HG03139 (cell line): ENCODE measurements around the gene ERP27.

Experiments used
- ATAC-seq: cut with Tn5 transposase; IDR thresholded peaks from one replicate; pipeline ENCODE4 v1.9.1; 2021; ENCODE audit not compliant: unreplicated experiment

The ERP27 gene

DNA sequence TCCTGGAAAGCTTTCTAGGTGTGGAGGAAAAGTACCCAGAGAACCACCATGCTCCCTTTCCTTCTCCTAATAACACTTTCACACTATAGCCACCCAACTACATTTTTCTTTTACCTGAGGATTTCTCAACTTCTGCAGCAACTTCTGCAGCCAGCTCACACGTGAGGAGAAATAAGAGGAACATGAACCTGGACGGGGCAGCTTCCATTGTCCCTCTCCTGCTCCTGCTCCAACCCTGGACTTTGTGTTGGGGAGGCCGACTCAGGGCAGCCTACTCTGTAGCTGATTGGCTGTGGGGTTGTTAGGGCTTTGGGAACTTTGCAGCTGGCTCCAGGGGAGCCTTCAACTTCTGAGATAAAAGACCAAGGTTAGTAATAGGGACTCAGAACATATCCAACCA is at the start of gene ERP27:
ERP27 (minus strand) TSS at position 237 of the 400 bp plus-strand sequence; CDS start at position 208, 29 bp downstream.
- ATAC-seq: no peak

DNA sequence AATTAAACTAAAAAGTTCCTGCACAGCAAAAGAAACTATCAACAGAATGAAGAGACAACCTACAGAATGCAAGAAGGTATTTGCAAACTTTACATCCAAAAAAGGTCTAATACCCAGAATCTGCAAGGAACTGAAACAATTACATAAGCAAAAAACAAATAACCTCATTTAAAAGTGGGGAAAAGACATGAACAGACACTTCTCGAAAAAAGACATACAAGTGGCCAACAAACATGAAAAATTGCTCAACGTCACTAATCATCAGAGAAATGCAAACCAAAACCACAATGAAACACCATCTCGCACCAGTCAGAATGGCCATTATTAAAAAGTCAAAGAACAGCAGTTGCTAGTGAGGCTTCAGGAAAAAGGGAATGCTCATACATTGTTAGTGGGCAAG is 49.7 kb upstream of the ERP27 start:
- no peak for ATAC-seq

DNA sequence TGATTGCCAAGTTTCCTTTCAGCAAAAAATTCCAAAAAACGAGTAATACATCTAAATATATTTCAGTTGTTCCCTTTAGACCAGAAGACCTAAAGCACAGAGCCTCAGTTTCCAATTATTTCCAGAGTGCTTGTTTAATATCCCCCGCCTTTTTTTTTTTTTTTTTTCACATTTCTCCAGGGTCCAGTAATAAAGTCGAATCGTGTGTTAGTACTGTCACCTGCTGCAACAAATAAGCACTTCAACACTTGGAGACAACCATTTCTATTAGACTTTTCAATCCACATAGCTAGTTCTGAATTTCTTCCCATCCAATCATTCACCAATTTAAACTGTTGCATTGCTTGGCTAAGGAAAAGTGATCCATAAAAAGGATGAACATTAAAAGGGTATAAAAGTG is 48.1 kb upstream of the ERP27 start:
- no peak for ATAC-seq

DNA sequence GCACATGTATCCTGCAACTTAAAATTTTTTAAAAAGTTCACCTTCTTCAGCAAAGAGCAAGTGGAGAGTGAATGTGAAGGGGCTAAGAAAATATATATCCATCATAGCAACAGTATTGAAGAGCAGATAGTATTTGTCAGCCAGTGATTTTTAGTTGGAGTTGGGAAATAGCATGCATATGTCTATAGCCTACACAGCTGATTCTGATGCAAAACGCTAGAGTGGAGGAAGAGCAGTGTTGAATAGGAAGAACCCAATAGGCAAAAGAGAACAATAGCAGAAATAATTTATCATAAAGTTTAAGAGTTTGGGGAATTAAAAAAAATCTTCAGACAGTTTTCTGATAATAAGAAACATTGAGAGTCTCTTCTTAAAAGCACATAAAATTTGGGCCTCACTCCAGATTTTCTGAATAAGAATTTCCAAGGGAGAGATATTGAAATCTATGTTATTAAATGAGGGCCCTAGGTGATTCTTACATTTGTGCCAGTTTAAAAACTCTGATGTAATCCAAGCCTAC is 46.5 kb upstream of the ERP27 start:
- no peak for ATAC-seq

DNA sequence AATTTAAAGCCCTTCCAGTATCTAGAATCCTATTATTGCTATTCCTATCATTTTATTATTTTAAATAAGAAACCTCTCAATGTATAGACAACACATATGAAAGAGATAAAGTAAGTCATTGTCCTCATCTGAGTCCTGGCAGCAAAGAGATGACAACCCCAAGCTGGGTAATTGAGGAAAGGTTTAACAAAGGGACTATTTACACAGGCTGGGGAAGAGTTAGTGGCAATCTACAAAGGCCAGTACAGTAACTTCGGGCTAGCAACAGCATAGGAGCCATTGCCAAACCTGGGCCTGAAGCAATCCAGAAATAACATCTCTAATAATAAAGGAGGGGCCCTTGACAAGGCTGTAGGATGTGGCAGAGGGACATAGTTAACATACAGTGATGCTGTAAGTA is 45.7 kb upstream of the ERP27 start:
- ATAC-seq: no peak

DNA sequence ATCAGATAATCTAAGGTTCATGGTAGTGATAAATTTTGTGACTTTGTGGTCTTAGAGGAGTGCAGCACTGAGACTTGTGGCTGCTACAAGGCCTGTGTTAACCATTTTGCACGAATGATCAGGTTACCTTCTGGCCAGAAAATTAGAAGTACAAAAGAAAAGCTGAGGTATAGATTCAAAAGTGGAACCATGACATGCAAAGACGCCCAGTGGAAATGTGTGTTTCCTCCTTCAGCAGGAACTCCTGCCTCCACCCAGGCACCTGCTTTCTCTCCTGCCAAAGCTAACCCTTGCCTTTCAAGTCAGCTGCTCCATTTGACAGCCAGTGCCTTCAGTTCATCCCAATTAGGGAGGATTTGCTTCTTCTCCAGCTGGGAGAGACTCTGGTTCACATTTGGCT is 44.7 kb upstream of the ERP27 start:
- no peak for ATAC-seq

DNA sequence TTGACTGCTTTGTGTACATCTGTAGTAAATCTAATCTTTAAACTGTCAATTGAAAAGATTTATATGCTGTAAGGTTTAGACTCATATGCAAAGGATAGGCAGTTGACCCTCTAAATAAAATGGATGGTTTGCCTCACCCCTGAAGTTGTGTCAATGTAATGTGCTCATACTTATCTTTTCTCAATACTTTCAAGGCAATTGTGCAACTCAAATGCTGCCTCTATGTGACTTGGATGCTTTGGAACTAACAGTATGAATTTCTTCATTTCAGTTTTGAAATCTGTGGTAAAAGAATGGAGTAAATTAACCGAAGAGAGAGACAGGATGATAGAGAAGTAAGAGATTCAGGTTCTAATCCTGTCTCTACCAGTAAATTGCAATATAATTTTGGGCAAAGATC is 44.2 kb upstream of the ERP27 start:
- no peak for ATAC-seq

DNA sequence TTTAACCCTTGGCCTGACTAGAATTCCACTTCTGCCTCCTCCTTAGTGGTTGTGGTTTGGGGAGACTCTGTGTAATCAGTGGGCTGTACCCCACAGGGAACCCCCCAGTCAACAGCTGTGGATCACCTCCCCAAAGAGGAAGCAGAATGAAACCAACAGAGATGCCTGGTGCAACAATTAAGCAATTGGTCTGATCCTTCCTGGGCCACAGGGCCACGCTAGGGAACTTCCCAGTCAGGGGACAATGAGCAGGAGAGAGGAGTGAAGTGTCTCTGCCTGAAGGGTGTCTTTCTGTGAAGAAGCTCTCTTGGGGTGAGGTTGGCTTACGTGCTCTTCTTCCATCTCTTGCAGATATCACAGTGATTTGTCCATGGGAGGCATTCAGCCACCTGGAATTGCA is 42.7 kb upstream of the ERP27 start:
- ATAC-seq: no peak

DNA sequence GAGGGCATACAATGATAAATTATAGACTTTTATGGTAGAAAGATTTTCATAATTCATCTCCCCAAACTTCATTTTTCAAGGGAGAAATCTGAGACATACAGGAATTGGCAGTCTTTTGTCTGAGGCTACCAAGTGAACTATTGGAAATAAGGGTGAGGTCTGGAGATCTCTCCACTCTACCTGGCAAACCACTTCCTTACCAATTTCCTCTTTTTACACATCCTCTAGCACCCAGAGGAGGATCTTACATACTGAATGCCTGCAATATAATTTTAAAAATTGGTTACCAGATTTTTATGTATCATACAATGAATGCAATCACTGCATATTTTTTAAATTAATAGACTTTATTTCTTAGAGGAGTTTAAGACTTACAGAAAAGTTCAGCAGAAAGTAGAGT is 41.1 kb upstream of the ERP27 start:
- no peak for ATAC-seq

DNA sequence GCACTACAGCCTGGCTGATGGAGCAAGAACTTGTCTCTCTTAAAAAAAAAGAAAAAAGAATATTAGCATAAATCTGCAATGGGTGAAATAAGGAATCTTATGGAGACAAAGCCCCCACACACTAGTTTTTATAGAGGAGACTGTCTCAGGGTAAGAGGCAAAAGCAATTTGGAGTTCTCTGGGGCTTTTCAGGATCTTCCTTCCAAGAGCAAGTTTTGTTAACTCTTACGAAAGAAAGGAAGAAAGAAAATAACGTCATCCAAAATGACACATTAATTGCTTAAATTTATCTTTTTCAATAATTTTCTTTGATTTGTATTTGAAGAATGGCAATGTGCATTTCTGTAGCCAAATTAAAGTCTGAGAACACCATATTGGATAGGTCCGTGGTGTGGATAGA is 38.3 kb upstream of the ERP27 start:
- ATAC-seq: no peak

DNA sequence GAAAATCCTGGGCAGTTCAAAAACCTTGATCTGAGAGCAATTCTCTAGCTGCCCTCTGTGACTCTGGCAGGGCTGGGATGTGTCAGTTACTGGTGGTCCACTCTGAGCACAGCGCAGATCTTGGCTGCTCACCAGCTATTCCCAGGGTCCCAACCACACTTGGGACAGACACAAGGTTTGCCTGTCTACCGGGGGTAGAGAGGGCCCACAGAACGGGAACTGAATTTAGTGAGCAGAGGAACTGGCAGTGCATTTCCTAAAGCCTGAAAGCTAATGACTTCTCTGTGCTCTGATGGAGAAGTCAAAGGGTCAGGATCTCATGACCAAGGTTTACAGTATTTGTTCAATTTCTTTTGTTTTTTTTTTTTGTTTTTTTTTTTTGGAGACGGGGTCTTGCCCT is 37.1 kb upstream of the ERP27 start:
- ATAC-seq: no peak

DNA sequence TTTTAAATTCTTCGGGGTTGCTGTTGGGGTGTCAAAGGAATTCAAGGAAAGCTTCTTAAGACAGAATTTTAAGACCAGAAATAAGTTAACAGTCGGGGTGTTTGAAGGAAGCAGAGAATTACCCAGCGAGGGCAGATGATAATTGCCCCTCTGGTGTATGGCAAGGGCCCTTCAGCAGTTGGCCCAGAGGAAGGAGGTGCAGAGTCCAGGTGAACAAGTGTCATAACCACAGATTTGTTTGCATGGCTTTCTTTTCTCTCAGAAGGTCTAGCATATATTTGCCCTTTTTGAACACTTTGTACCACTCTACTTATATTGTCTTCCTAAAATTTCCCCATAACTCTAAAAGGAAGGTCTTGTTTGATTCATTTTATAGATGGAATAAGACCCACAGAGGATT is 36.3 kb upstream of the ERP27 start:
- ATAC-seq: no peak

DNA sequence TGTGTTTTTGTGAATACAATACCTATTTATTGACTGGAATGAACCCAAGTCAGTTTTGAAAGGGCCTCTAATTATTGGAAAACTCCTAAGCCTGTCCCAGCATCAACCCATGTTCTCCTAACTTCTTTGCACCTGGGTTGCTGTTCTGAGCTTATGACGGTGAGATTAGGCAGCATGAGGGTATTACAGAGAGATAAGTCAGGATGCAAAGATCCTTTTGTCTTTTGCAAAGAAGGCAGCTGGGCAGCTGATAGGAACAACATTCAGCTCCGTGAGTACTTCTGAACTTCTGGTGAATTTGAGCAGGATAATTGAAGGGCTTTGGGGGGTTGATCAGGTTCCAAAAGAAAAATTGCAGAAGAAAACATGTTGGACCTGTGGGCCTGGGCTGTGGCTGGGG is 34.5 kb upstream of the ERP27 start, which contains the start of gene PDE6H:
PDE6H (plus strand) TSS at position 227 of the 400 bp plus-strand sequence. CDS start 4,971 bp downstream, outside the sequence.
- no peak for ATAC-seq

DNA sequence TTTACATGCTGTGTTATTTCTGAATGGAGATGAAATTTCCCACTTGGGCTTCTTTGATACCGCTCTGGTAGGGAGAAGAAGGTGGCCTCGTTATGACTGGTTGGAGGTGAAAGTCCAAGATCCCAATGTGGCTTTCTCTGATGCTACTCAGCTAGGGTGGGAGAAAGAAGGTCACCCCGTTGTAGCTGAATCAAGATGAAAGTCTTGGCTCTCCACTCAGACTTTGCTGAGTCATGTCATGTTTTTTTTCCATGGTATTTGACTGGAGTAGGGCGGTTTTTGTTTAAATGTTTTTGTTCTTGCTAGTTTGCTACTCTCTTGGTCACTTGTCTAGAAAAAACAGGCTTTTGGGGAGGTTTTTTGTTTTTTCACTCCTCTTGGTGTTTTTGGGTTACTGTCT is 32.1 kb upstream of the ERP27 start:
- no peak for ATAC-seq

DNA sequence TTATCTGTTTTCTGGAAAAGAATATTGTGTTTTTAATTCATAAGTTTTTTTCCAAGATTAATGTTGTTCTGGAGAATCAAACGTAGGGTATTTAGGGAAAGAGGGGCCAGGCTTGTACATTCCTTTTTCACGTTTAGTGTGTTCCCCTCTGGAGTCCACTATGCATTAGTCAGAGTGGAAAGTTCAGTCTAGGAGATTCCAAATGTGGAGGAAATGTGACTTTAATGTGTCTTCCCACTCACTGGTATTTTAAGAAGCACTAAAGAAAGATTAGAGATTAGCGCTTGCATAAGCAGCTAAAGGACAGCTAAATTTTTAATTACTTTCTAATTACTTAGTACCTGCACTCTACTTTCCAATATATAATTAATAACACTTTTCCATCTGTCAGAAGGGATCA is 30.1 kb upstream of the ERP27 start:
- ATAC-seq: no peak

DNA sequence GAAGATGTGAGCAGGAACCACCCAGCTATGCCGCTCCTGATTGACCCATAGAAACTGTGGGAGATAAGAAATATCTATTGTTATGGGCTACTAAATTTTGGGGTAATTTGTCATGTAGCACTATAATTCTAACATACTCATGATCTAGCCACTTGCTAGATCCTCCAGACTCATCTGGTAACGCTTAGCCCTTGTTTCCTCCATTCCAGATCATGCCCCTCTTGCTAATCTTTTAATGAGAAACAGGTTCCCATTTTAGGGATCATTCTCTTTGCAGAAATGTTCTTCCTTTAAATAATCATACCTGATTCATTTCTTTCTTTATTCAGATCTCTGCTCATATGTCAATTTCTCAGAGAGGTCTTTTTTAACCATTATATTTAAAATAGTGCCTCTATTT is 26.9 kb upstream of the ERP27 start:
- ATAC-seq: no peak

DNA sequence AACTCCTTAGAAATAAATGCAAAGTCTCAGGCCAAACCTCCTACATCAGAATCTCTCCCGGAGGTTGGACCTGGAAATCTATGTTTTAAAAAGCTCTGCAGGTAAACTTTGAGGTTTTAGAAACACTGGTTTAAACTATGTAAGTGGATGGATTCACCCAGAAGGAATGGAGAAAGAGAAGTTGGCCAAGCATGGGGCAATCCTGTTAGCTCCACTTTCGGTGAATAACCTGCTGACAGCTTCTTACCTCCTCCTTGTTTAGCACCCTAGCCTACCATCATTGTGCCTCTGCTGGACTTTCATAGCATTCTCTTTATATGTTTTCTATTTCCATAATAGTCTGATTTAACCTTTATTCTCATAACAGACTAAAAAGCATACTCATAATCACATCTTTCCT is 26.1 kb upstream of the ERP27 start:
- no peak for ATAC-seq

DNA sequence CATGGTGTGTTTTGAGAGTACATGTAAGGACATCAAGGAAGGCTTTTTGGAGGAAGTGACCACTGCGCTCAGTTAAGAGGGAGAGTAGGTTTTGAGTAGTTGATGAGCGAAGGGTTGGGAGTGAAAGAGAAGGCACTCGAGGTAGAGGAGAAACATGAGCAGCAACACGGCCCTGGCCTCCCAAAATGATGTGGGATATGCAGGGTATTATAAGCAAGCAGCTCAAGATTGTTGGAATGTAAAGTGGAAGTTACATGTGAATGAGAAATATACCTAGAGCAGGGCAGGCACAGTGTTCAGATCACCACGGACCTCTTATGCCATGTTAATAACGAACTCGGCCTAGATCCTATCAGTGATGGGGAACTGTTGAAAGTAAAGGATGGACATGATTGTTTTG is 25.2 kb upstream of the ERP27 start:
- no peak for ATAC-seq

DNA sequence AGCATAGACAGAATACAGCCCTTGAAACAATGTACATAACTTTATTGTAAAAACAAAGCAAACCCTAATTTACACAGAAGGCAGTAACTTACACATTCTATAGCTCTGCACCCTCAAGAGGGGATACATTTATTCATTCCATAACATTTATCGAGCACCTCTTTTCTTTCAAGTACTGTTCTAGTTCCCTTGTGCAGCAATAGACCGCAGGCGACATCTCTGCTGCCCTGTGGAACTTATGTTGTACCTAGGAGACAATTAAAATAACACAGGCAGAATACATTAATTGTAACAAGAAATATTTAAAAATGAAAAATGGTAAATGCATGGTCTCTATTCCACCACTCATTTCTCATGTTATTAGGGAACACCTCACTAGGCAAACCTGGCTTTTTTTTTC is 24.5 kb upstream of the ERP27 start:
- no peak for ATAC-seq

DNA sequence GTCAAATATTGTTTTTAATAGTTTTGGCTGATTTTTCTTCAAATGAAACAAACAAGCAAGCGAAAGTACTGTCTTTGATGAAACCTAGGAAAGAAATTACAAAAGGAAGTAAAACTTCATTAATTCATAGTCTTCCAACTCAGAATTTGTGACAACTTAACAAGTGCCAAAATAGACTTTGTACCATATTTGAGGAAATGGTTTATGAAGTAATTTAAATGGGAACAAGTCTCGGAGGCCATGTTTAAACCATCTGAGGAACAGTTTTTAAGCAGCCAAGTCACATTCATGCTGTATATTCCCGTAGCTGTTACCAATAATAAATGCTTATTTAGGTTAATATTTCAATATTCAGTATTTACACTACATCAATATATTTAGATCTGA is 23.8 kb upstream of the ERP27 start:
- ATAC-seq: no peak

DNA sequence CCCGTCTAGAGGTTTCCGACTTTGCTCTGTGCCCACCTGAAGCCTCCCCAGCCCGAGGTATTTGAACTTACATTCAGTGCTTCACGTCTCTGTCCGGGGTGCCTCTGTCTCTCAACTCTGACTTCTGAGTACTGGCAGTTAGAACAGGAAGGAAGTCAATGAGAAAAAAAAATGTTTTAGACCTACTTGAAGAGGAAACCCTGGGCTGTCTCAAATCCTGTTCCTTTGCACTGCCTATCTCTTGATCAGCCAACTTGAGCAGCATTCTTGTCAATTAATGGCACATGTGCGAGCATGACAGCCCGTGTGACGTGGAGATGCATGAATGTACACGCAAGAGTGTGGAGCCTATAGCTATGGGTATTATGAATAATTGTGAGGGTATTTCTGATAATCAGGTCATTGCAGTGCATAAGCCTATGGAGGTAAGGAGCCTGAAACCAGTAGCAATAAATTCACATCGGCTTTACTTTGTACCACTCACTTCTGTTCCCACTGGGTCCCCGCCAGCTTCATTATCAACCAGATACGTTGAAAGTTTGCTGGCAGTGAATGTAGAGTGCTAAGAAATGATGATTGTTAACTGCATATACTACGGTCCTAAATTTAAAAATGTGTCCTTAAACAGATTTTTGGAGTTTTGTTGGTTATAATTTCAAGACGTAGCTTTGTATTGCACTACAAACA is 23.3 kb upstream of the ERP27 start, which contains the start of gene ARHGDIB:
ARHGDIB (minus strand) TSS at position 136 of the 687 bp plus-strand sequence. CDS start 10,889 bp downstream, outside the sequence.
- peak; percentile 56 for ATAC-seq

DNA sequence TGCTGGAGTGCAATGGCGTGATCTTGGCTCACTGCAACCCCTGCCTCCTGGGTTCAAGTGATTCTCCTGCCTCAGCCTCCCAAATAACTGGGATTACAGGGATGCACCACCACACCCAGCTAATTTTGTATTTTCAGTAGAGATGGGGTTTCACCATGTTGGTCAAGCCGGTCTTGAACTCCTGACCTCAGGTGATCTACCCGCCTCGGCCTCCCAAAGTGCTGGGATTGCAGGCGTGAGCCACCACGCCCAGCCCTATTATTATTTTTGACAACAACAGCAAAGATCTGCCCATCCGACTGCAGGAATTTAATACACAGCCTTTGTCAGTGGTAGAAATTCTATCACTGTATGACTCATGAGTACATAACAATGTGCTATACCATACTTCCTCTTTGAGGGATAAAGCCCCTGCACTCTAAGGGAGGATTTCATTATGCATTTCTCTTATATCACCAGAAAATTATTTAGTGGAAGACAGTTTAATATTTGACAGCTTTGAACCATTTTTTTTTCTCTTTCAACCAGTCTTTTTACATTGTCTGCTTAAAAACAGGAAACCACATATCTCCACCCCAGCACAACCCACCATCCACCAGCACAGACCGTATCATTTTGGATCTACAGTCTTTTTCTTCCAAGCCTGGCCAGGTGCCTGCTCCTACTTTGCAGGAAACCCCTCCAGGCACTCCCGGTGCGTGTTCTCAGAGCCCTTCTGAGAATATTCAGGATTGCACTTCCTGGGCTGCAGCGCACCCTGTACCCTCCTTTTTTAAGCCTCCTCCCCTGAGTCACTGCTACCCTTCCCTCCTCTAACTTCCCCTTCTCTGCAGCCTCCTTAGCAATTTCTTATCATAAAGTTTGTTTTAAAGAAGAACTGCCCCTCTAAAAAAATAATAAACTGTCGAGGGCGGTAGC is 22.5 kb upstream of the ERP27 start:
- peak; percentile 30 for ATAC-seq
